ENCODE results near the gene RAD9B. TPM values are rescaled to one million over a fixed set of nuclear protein-coding genes. Genes with fewer than 3 reads are reported as not detected.

The RAD9B gene
- total RNA-seq, 1 experiment from 2014 or later, result 0.61 TPM

GRCh38 chr12:110545812-110546211 is 43.7 kb downstream of the RAD9B start:
- in situ Hi-C loops (cut with HindIII; ENCODE audit: low pct_unique_long_range_greater_than_20kb, low sequenced_read_pairs), result no loop called here
- DNase-seq (ENCODE audit: low read depth, low spot score), result no peak

- in situ Hi-C loops (cut with HindIII; ENCODE audit: low pct_unique_long_range_greater_than_20kb, low sequenced_read_pairs), result no loop called here
- DNase-seq (ENCODE audit: low read depth, low spot score), result no peak
These were observed 44.2 kb downstream of the RAD9B start for GRCh38 chr12:110546339-110546738.

- no peak for DNase-seq (ENCODE audit: low read depth, low spot score)
- in situ Hi-C loops (cut with HindIII; ENCODE audit: low pct_unique_long_range_greater_than_20kb, low sequenced_read_pairs), result no loop called here
These were observed 45.0 kb downstream of the RAD9B start for GRCh38 chr12:110547090-110547489.

- in situ Hi-C loops (cut with HindIII; ENCODE audit: low pct_unique_long_range_greater_than_20kb, low sequenced_read_pairs), result no loop called here
- no peak for DNase-seq (ENCODE audit: low read depth, low spot score)
These were observed 46.5 kb downstream of the RAD9B start for GRCh38 chr12:110548678-110549077.

GRCh38 chr12:110549716-110550115 is 47.6 kb downstream of the RAD9B start:
- in situ Hi-C loops (cut with HindIII; ENCODE audit: low pct_unique_long_range_greater_than_20kb, low sequenced_read_pairs), result no loop called here
- no peak for DNase-seq (ENCODE audit: low read depth, low spot score)

GRCh38 chr12:110550981-110551380 is 48.9 kb downstream of the RAD9B start:
- no peak for DNase-seq (ENCODE audit: low read depth, low spot score)
- in situ Hi-C loops (cut with HindIII; ENCODE audit: low pct_unique_long_range_greater_than_20kb, low sequenced_read_pairs), result no loop called here

Small RNA genes lying within 50 kb of the gene (small RNA-seq; reads per million reads assigned to genes)
- 0 reads per million in 2 experiments for gene RF00278

Other genes with a start within 250 kb of the RAD9B start
- 131 and 141 TPM in 2 replicates for gene ATP2A2, start 221.1 kb upstream of the RAD9B start, total RNA-seq (2014; rRNA removed; shearing (Covaris generic))
- gene ANAPC7, start 98.6 kb upstream of the RAD9B start, total RNA-seq (2014; rRNA removed; shearing (Covaris generic)), result 88.3 and 91.8 TPM in 2 replicates
- 335 and 355 TPM in 2 replicates for gene ARPC3, start 52.0 kb upstream of the RAD9B start, total RNA-seq (2014; rRNA removed; shearing (Covaris generic))
- gene GPN3, start 34.1 kb upstream of the RAD9B start, total RNA-seq (2014; rRNA removed; shearing (Covaris generic)), result 39.9 and 40.2 TPM in 2 replicates
- 24.4 and 25.3 TPM in 2 replicates for gene FAM216A, start 33.5 kb upstream of the RAD9B start, total RNA-seq (2014; rRNA removed; shearing (Covaris generic))
- gene VPS29, start 220 bp upstream of the RAD9B start, total RNA-seq (2014; rRNA removed; shearing (Covaris generic)), result 62.1 and 76.5 TPM in 2 replicates
- gene PPTC7, start 81.0 kb downstream of the RAD9B start, total RNA-seq (2014; rRNA removed; shearing (Covaris generic)), result 18.9 and 21.2 TPM in 2 replicates
- 35.6 and 55.0 TPM in 2 replicates for gene TCTN1, start 111.8 kb downstream of the RAD9B start, total RNA-seq (2014; rRNA removed; shearing (Covaris generic))
- 2.1 TPM in 1 of 2 replicates, not detected in the other for gene HVCN1, start 186.8 kb downstream of the RAD9B start, total RNA-seq (2014; rRNA removed; shearing (Covaris generic))
- gene PPP1CC, start 240.6 kb downstream of the RAD9B start, total RNA-seq (2014; rRNA removed; shearing (Covaris generic)), result 197 and 208 TPM in 2 replicates